ENCODE results near the gene FLOT2.
"Not testable (repeated sequence)": the region's sequence is repeated elsewhere in the genome, so short reads cannot be mapped to it uniquely, and the experiment has no call there.

Gene FLOT2

DNA sequence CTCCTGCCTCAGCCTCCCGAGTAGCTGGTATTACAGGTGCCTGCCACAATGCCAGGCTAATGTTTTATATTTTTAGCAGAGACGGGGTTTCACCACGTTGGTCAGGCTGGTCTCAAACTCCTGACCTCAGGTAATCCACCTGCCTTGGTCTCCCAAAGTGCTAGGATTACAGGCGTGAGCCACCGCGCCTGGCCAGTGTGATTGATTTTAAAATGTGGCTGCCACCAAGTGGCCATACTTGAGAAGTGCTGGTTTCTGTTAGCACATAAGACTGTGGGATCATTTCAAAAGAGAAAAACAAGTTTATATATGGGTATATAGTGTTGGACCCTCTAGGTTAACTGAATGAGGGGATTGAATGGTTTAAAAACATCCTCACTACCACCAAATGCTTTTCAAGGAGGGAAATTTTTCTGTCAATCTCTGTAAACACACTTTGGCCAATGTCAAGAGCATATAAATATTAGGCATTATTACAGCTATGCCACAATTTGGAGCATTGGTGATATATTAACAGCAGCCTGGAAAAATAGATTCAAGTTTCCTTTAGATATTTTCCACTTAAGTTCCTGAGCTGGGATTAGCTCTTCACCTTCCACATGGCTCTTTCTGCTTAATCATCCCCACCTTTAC lies 18.9 kb upstream of the FLOT2 start:
- peak; percentile 18 for DNase-seq (ENCODE audit: low read depth)

DNA sequence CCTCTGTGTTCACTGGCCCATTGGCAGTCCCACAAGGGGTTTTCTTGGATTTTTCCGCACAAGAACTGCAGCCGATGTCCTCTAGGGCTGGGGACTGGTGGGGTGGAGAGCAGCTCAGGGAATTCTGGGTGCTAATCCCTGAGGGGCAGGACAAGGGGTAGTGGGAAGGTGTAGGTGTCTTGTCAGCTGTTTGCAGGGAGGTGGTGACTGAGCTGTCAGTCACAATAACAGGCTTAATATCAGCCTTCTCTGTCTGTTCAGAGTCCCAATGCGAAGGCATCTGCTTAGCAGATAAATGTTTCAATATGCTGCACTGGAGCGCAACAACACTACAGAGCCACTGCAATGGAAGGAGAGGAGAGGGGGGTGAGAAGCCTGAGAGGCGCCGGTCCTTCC lies 15.4 kb upstream of the FLOT2 start:
- DNase-seq (ENCODE audit: low read depth): no peak

DNA sequence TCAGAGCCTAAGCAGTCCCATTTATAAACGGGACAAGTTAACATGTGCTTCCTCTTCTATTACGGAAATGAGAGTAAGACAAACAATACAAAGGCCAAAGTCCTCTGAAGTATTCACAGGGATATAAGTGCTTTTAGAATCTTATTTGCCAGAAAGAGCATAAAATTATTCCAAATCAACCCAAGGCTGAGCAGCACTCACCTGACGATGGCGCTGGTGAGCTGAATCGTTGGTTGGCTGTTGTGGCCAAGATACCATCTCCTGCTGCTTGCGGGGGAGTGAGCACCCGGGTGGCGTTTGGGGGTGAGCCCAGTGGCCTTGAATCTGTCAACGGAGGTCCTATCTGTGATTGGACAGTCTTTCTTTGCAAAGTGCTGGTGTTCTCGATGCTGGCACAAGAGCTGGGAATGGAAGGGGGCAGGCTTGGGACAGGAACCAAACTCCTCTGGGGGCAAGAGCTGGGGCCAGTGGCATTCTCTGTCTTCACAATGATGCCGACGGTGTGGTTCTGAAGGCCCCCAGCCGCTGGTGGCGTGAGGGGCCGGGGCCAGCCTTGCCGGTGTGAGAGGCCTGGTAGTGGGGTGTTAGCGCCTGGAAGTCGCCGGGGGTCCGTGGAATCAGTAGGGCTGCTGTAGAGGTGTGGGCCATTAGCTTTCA lies 14.9 kb upstream of the FLOT2 start:
- no peak for DNase-seq (ENCODE audit: low read depth)

DNA sequence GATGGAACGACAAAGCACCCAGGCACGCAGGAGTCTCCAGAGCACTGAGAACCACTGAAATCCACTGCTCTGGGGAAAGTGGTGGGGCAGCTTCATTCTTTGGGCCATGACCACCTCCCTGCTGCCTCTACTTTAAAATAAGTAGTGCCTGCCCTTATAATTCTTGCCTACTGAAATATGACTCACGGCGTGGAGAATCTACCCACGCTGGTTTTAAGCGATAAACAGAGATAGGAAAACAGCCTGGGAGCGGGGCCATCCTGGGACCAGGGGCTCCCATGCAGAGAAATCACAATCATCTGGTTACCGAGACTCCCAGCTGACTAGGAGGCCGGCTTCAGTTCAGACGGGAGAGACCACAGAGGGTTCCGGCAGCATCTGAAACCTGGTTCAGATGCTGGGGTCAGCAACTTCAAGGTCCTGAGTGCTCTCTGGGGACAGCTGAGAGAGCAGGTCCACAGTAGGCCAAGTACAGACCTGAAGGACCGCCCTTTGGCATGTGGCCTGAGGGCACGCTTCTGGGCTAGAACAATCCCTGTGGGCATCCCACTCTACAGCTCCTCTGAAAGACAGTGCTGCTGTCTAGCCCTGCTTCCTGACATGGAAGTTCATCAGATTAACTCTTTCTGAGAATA lies 14.0 kb upstream of the FLOT2 start:
- DNase-seq (ENCODE audit: low read depth): no peak

DNA sequence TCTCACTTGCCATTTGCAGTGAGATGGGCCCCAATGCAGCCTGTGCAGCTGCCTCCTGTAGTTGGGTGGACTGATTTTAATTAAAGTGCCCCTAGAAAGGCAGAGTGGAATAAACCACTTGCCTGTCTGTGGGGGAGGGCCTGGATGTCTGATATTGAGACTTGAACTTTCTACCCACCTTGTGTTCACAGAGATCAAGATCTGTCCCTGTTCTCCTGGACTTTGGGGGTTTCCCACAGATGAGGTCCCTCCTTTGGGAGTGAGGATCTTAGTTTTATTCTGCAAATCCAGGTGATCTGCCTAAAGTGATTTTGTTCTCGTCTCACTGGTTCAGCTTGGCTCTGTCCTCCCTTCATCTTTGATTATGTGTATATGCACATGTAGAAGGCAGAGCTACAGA lies 13.0 kb upstream of the FLOT2 start:
- DNase-seq (ENCODE audit: low read depth): no peak

DNA sequence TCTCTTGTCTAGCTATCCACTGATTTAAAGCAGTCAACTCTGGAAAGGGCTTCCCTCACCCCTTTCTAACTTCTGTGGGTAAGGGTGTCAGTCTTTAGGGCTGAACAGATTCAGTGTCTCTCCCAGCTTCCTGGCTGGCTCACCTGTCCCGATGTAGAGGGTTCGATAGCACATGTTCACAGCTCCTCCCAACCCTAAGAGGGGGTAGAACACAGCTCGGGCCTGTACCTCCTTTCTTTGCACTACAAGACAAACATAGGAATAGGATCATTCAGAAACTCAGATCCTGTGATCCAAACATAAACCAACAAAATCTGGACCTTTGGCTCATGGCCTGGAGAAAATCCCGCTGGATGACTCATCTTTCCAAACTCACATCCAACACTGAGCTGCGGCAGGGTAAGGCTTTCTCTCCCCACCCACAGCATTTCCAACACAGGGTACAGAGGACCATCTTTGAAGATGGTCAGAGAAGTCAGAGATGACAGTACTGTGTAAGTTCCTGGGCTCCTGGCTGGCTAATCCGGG lies 11.2 kb upstream of the FLOT2 start:
- DNase-seq (ENCODE audit: low read depth): no peak

DNA sequence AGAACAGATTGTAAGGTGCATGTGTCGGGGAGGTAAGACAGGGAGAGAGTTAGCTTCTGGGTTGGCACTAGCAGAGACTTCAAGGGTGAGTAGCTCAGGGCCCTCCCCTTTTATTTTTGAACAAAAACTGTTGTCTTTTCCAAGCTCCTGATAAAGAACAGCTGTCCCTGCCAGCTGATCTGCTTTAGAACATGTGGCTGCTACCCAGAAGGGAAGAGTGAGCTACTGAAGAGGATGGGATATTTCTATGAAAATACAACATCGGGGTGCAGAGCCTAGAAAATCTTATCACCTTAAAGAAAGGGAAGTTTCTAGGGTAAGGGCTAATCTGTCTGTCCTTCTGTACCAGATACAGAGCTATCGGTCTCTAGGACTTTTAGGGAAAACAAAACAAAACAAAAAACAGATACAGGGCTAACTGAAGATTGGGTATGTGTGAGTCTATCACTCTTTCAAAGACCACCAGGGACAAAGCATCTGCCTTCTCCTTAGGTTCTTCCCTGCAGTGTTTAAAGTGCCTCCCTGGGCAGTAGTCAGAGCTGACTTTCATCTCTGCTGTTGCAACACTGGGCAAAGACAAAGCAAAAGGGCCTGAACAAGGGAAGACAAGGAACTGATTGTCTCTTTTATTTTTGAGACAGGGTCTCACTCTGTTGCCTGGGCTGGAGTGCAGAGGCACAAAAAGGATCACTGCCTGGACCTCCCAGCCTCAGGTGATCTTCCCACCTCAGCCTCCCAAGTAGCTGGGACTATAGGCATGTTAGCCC lies 10.4 kb upstream of the FLOT2 start:
- DNase-seq (ENCODE audit: low read depth): no peak

DNA sequence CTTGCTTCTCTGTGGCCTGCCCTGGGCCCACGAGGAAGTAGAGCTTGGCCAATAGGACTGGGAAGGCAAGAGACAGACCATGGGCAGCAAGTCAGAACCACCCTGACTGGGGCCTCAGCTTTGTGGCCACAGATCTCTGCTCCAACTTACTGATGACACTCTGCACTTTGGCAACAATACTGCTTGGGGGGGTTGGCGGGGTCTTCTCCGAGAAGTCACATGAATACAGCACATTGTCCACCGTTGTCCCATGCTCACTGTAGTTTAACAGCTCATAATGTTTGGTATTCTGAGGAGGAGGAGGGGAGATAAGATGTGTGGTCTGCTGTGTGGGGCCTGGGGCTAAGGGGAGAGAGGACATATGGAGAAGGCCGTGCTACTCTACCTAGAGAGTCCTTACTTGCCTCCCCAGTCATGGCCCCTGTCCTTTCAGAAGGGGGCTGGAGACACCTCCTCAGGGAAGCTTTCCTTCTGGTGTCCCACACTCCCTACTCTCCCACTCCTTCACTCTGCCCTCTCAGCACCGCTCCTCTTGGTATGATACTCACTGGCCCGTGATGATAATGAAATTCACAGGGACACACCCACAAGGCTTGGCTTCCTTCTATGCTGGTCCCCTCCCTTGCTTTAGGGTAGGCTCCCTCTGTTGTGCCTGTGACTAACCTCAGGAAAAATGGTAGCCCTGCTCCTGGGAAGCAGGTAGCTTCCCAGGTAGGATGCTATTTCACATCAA lies 9.3 kb upstream of the FLOT2 start:
- DNase-seq (ENCODE audit: low read depth): no peak

DNA sequence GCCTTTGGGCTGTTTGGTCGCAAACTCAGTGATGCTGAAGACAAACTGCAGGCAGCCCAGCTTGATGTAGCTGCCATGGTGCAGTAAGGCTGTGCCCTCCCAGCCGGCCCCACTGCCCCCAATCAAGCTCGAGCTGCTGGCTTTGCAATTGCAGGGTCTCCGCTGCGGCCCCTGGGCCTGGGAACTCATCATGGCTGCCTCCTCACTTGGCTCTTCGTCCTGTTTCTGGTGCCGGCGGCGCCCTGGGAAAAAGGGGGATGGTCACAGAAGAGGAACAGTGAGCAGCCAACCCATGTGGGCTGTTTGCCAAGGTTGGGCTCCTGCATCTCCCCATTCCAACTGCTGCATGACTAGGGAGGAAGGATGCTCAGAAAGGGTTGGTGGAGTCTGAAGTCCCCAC lies 8.7 kb upstream of the FLOT2 start:
- no peak for DNase-seq (ENCODE audit: low read depth)

DNA sequence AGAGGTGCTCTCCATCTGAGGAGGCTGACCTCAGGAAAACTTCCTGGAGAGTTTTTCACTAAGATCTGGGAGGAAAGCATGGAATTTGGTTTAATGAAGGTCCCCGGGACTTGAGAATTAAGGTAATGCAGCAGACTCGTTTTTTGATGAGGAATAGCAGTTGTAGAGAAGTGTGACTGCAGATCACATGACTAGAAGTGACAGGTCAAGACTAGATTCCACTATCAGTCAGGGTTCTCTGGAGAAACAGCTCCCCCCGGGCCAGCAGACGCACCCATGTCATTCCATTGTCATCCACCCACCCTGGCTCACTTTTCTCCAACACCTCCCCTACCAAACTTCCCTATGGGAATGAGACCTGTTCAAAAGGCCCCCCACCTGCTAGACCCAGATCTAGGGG lies 7.3 kb upstream of the FLOT2 start:
- DNase-seq (ENCODE audit: low read depth): no peak

DNA sequence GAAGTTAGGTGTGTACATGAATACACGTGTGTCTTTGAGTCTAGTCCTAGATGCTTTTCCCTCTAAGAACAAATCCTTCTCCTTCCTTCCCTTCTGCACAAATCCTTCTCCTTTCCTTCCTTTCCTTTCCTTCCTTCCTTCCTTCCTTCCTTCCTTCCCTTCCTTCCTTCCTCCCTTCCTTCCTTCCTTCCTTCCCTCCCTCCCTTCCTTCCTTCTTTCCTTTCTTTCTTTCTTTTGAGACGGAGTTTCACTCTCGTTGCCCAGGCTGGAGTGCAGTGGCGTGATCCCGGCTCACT lies 6.0 kb upstream of the FLOT2 start:
- not testable (repeated sequence) for DNase-seq (ENCODE audit: low read depth)

DNA sequence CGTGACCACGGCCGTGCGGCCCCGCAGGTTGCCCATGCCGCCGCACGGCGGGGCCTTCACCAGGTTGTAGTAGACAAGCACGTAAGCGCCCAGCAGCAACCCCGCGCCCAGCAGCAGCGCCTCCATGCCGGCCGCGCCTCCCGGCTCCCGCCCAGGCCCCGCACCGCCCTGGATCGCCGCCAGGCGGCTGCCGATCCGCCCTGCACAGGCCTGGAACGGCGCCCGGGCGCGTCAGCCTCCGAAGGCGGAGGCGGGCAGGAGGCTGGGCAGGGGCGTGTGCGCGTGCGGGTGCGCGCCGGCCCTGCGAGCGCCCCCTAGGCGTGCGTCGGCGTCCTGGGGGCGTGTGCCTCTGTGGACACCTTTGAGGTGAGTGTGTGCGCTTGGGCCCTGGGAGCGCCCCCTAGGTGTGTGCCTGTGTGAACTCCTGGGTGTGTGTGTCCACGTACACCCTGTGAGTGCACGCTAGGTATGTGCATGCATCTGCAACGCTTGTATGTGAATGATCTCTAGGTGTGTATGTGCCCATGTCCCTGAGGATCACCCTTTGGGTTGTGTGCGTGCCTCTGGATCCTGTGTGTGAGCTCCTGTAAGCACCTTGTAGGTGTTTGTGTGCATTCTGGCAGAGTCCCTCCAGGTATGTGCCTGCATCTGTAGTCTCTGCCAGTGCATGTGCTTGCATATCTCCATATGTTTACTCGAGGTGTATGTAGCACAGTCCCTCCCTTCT lies 5.4 kb upstream of the FLOT2 start, which contains the start of gene DHRS13:
DHRS13 (minus strand) TSS at position 261 of the 727 bp plus-strand sequence; CDS start at position 126, 135 bp downstream.
- DNase-seq (ENCODE audit: low read depth): peak; percentile 79

DNA sequence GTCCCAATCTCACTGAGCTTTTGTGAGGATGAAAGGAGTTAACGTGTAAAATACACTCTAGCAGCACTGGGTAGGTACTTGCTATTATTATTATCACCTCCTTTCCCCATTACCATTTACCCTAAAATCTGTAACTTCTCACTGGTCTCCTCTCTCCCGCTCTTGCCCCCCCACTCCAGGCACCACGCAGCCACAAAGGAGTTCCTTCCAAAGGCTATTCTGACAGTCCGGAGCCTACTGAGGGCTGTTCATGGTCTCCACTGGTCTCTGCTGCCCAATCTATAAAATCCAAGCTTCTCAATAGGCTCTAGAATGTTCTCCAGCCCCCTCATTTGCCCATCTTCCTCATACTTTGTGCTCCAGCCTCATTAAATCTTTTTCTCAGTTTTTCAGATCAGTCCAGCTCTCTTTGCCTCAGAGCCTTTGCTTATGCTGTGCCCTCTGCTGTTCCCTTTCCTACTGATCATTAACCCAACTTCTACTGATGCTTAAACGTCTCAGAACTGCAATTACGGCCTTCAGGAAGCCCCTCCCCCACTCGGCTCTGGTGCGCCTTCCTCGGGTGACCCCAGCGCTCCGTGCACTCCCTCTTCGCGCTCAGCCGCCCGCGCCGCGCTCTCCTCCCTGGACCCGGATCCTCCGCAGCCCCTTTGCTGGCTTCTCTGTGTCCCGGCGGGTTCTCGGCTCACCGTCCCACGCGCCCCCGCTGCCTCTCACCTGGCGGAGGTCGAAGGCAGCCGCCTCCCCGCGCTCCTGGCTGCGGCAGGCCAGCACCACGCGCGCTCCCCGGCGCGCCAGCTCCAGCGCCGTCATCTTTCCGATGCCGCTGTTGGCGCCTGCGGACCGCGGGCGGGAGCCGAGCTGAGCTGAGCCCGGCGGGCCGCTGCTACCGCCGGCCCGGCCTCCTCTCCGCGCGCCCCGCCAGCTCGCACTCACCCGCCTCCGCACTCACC lies 4.6 kb upstream of the FLOT2 start:
- DNase-seq (ENCODE audit: low read depth): peak; percentile 10

DNA sequence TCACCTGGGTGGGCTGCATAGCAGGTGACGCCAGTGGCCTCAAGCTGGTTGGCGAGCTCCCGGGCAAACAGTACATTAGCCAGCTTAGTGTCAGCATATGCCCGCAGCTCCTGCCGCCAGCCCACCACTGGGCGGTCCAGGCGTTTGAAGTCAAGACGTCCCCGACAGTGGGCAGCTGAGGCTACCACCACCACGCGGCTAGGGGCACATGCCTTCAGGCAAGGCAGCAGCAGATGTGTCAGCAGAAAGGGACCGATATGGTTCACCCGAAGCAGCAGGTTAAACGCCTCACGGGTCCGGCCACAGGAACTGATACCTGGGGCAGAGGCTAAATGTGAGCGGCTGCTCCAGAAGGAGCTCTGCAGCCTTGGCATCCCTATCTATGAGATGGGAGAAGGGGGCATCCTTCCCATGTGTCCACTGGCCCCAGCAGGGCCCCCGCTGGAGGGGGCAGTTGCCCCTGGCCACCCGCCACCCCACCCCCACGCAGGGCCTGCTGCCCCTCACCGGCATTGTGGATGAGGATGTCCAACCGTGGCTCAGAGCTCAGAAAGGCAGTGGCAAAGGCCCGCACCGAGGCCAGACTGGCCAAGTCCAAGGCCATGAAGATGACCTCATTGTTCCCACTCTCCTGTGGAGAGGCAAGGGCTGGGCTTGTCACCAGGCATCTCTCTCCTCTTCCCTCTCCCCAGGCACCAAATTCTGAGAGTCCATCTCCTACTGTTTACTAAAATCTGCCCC lies 3.6 kb upstream of the FLOT2 start:
- DNase-seq (ENCODE audit: low read depth): no peak

DNA sequence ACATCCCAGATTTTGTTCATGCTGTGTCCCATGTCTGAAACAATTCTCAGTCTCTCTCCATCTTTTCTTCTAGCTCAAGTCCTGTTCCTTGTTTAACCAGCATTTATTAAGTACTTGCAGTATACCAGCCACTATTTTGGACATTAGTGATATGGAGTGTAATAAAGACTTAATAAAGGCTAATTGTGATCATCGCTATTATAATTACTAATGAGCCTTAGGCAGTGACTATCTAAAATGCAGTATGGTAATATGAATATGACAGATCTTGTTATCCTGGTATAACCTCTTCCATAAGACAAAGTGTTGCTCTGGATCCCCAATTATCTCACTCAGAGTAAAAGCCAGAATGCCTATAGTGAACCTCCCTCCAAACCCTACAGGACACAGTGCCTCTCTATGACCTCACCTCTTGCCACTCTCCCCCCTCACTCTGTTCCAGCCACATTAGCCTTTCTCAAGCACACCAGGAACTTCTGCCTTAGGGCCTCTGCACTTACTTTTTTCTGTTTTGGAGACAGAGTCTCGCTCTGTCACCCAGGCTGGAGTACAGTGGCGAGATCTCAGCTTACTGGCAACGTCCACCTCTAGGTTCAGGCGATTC lies 1.8 kb upstream of the FLOT2 start:
- DNase-seq (ENCODE audit: low read depth): no peak

DNA sequence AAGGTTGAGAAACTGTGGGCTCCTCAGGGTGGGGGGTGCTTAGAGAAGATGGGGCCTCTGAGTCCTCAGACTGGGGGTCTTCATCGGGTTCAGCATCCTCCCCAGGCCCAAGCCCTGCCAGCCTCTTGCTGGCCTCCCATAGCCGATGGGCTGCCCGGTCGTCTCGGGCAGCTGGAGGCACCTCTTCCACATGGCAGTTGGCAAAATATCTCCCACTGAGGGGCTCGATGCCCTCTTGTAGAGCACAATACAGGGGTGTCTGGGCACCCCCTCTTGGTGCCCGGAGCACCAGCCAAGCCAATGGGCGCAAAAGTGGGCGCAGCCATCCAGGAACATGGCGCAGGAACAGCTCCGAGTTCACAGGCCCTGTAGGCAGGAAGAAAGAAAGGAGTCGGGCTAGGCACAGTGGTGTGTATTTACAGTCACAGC lies 1.0 kb upstream of the FLOT2 start:
- no peak for DNase-seq (ENCODE audit: low read depth)

DNA sequence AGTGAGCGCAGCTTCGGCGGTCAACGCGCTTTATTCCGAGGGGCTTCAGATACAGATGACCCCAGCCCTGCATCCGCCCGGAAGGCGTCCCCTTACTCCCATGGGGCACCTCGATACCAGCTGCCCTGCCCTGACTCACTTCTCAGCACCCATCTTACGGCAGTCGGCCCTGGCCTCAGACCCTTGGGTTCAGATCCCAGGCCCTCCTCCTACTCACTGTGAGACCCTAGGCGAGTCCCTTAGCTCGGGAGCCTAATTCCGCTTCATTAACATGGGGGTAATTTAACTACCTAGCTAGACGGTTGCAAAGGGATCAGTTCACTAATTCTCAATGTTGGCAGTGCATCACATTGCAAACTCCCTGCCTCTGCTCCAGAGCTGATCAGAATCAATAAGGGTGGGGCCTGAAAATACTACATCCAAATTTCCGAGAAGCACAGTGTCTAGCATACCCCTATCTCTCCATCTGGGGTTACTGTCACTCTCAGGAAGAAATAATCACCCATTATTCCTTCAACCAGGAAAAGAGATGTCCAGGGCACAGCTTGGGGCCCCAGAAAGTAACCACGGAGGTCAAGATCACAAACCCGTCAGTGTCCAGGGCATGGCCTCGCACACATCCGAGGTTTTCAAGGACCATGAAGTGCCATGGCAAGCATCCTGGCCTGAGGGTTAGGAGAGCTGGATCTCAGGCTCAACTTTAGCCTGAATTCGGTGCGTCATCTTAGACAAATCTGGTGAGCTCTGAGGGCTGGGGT lies 415 bp upstream of the FLOT2 start:
- DNase-seq (ENCODE audit: low read depth): no peak

DNA sequence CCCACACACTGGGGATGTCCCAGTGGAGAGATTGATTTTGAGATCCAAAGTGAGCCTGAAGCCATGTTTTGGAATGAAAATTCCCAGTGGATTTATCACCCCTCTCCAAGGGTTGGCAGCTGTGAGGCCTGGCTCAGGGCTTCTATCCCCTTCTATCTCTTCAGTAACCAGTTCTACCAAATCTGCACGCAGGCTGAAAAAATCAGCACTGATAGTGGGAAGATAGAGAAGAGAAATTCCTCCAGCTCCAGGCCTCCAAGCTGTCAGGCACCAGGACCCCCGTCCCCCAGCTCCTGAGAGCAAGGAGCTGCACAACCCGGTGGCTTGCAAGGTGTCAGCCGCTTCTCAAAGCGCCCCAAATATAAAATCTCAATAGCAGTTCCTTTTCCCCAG lies 1.0 kb downstream of the FLOT2 start:
- DNase-seq (ENCODE audit: low read depth): no peak
